HEK293 (cell line): Measurements from ENCODE around the gene TPSAB1.

Experiments used
- BCL11B ChIP-seq: fragments of 450-650 bp; formaldehyde crosslinking; IDR thresholded peaks from 2 replicates; pipeline ENCODE4 v1.5.1; 2016; ENCODE audit warnings: low read depth, missing biosample characterization, missing genetic modification characterization
- CTCF ChIP-seq: fragments of 450-650 bp; formaldehyde crosslinking; IDR thresholded peaks from 2 replicates; pipeline ENCODE4 v1.5.1; 2016; ENCODE audit warnings: missing biosample characterization, missing genetic modification characterization
- EGR2 ChIP-seq: fragments of 450-650 bp; formaldehyde crosslinking; IDR thresholded peaks from 2 replicates; pipeline ENCODE4 v1.5.1; 2016; ENCODE audit warnings: low read depth, missing biosample characterization, missing genetic modification characterization
- HIC1 ChIP-seq: fragments of 450-650 bp; formaldehyde crosslinking; IDR thresholded peaks from 2 replicates; pipeline ENCODE4 v1.5.1; 2016; ENCODE audit warnings: missing biosample characterization, missing genetic modification characterization
- INSM2 ChIP-seq: fragments of 450-650 bp; formaldehyde crosslinking; IDR thresholded peaks from 2 replicates; pipeline ENCODE4 v1.5.1; 2016; ENCODE audit warnings: missing biosample characterization, missing genetic modification characterization
- KLF1 ChIP-seq: fragments of 450-650 bp; formaldehyde crosslinking; IDR thresholded peaks from 2 replicates; pipeline ENCODE4 v1.5.1; 2016; ENCODE audit warnings: missing biosample characterization, missing genetic modification characterization
- KLF17 ChIP-seq: fragments of 450-650 bp; formaldehyde crosslinking; IDR thresholded peaks from 2 replicates; pipeline ENCODE4 v1.5.1; 2016; ENCODE audit warnings: missing biosample characterization, missing genetic modification characterization
- KLF8 ChIP-seq: fragments of 450-650 bp; formaldehyde crosslinking; IDR thresholded peaks from 2 replicates; pipeline ENCODE4 v1.5.1; 2016; ENCODE audit warnings: missing biosample characterization, missing genetic modification characterization
- ZBTB17 ChIP-seq: fragments of 450-650 bp; formaldehyde crosslinking; IDR thresholded peaks from 2 replicates; pipeline ENCODE4 v1.5.1; 2016; ENCODE audit warnings: missing biosample characterization, missing genetic modification characterization
- ZBTB49 ChIP-seq: fragments of 450-650 bp; formaldehyde crosslinking; IDR thresholded peaks from 2 replicates; pipeline ENCODE4 v1.5.1; 2016; ENCODE audit warnings: missing biosample characterization, missing genetic modification characterization, low read depth
- ZNF114 ChIP-seq: fragments of 450-650 bp; formaldehyde crosslinking; IDR thresholded peaks from 2 replicates; pipeline ENCODE4 v1.5.0; 2017; ENCODE audit warnings: missing biosample characterization, missing genetic modification characterization
- ZNF133 ChIP-seq: fragments of 450-650 bp; formaldehyde crosslinking; IDR thresholded peaks from 2 replicates; pipeline ENCODE4 v1.5.1; 2016; ENCODE audit warnings: missing biosample characterization, missing genetic modification characterization
- ZNF157 ChIP-seq: fragments of 450-650 bp; formaldehyde crosslinking; IDR thresholded peaks from 2 replicates; pipeline ENCODE4 v1.5.1; 2016; ENCODE audit warnings: missing biosample characterization, missing genetic modification characterization
- ZNF266 ChIP-seq: fragments of 450-650 bp; formaldehyde crosslinking; IDR thresholded peaks from 2 replicates; pipeline ENCODE4 v1.5.1; 2016; ENCODE audit warnings: missing biosample characterization, missing genetic modification characterization, low read depth
- ZNF488 ChIP-seq: fragments of 450-650 bp; formaldehyde crosslinking; IDR thresholded peaks from 2 replicates; pipeline ENCODE4 v1.5.1; 2016; ENCODE audit warnings: missing biosample characterization, missing genetic modification characterization
- ZNF529 ChIP-seq: fragments of 450-650 bp; formaldehyde crosslinking; IDR thresholded peaks from 2 replicates; pipeline ENCODE4 v1.5.1; 2017; ENCODE audit warnings: missing genetic modification characterization, missing biosample characterization; ENCODE audit not compliant: insufficient replicate concordance
- ZNF561 ChIP-seq: fragments of 450-650 bp; IDR thresholded peaks from 2 replicates; pipeline ENCODE4 v1.5.1; 2018; ENCODE audit warnings: missing biosample characterization, missing genetic modification characterization, borderline replicate concordance
- ZNF747 ChIP-seq: fragments of 450-650 bp; formaldehyde crosslinking; IDR thresholded peaks from 2 replicates; pipeline ENCODE4 v1.5.1; 2016; ENCODE audit warnings: missing biosample characterization, missing genetic modification characterization
- ZNF785 ChIP-seq: fragments of 450-650 bp; formaldehyde crosslinking; IDR thresholded peaks from 2 replicates; pipeline ENCODE4 v1.5.1; 2016; ENCODE audit warnings: missing biosample characterization, missing genetic modification characterization
- ZSCAN18 ChIP-seq: fragments of 450-650 bp; formaldehyde crosslinking; IDR thresholded peaks from 2 replicates; pipeline ENCODE4 v1.5.1; 2016; ENCODE audit warnings: missing biosample characterization, missing genetic modification characterization

TPSAB1 gene

GRCh38 chr16:1272453-1273198 is 32.1 kb downstream of the TPSAB1 start (continued):
- TF ChIP-seq ZNF114 (tag by site-specific recombination), result peak; percentile 18; the same call in 1 of the 2 replicates
- TF ChIP-seq HIC1 (tag by site-specific recombination), result peak; percentile 95
- 0 out of 2 replicates have a peak, but pooled peaks have one; percentile 56 for TF ChIP-seq ZNF488 (tag by site-specific recombination)
- TF ChIP-seq EGR2 (tag by site-specific recombination), result peak; percentile 51; the same call in 1 of the 2 replicates
- TF ChIP-seq ZNF157 (tag by site-specific recombination), result peak; percentile 45; the same call in 1 of the 2 replicates
- no peak for TF ChIP-seq ZNF529 (tag by site-specific recombination)
- TF ChIP-seq ZNF785 (tag by site-specific recombination), result 0 out of 2 replicates have a peak, but pooled peaks have one; percentile 35
- no peak for TF ChIP-seq KLF17 (tag by site-specific recombination)
- peak; percentile 43; the same call in 1 of the 2 replicates for TF ChIP-seq KLF1 (tag by site-specific recombination)
- 0 out of 2 replicates have a peak, but pooled peaks have one; percentile 44 for TF ChIP-seq ZSCAN18 (tag by site-specific recombination)
- TF ChIP-seq ZNF133, result 0 out of 2 replicates have a peak, but pooled peaks have one; percentile 10
- TF ChIP-seq BCL11B (tag by site-specific recombination), result 0 out of 2 replicates have a peak, but pooled peaks have one; percentile 9
- TF ChIP-seq CTCF, result peak; percentile 8; the same call in 1 of the 2 replicates
- no peak for TF ChIP-seq ZNF561 (tag by site-specific recombination)
- TF ChIP-seq ZNF266 (tag by site-specific recombination), result peak; percentile 39; the same call in 1 of the 2 replicates
- peak; percentile 91; the same call in 1 of the 2 replicates for TF ChIP-seq ZNF747 (tag by site-specific recombination)
- TF ChIP-seq INSM2 (tag by site-specific recombination), result no peak
- TF ChIP-seq ZBTB49, result no peak
- TF ChIP-seq KLF8 (tag by site-specific recombination), result 0 out of 2 replicates have a peak, but pooled peaks have one; percentile 28
- TF ChIP-seq ZBTB17 (tag by site-specific recombination), result peak; percentile 99
